GM23338 (cell line): ENCODE results near the gene COQ10A. TPM values are rescaled to one million over a fixed set of nuclear protein-coding genes. Genes with fewer than 3 reads are reported as not detected.

Source experiments
- ATAC-seq: fragments of 200-7000 bp; cut with Tn5 transposase; 3 replicates; pipeline ENCODE4 v1.9.1; 2020
- DNase-seq: peaks from one replicate; pipeline ENCODE4 v3.0.0-alpha.2; 2015; ENCODE audit warnings: low spot score
- H2AFZ ChIP-seq: fragments of 200-600 bp; sonication (generic); 2 replicates; pipeline ENCODE4 v1.8.0; 2016; ENCODE audit warnings: antibody characterized with exemption, mild to moderate bottlenecking, moderate library complexity
- H3F3A ChIP-seq: fragments of 200-600 bp; sonication (generic); replicated peaks from 2 replicates; pipeline ENCODE4 v1.8.0; 2017; ENCODE audit warnings: antibody characterized with exemption, mixed run types, low read depth
- H3K27ac ChIP-seq: fragments of 200-600 bp; sonication (generic); 2 replicates; pipeline ENCODE4 v1.6.1; 2016; ENCODE audit warnings: low read depth
- H3K27me3 ChIP-seq: fragments of 200-600 bp; sonication (generic); 2 replicates; pipeline ENCODE4 v1.8.0; 2016; ENCODE audit warnings: mild to moderate bottlenecking, mixed run types, moderate library complexity; ENCODE audit not compliant: insufficient read depth
- H3K36me3 ChIP-seq: fragments of 200-600 bp; sonication (generic); 2 replicates; pipeline ENCODE4 v1.8.0; 2016; ENCODE audit warnings: mild to moderate bottlenecking; ENCODE audit not compliant: insufficient read depth
- H3K4me1 ChIP-seq: fragments of 200-600 bp; sonication (generic); 2 replicates; pipeline ENCODE4 v1.8.0; 2016; ENCODE audit warnings: mild to moderate bottlenecking, moderate library complexity; ENCODE audit not compliant: insufficient read depth
- H3K4me2 ChIP-seq: fragments of 200-600 bp; sonication (generic); 2 replicates; pipeline ENCODE4 v1.7.1; 2017; ENCODE audit warnings: mixed run types
- H3K4me3 ChIP-seq: fragments of 200-600 bp; sonication (generic); 2 replicates; pipeline ENCODE4 v1.6.1; 2016; ENCODE audit warnings: mixed run types
- H3K79me2 ChIP-seq: fragments of 200-600 bp; sonication (generic); replicated peaks from 2 replicates; pipeline ENCODE4 v1.8.0; 2017; ENCODE audit warnings: mild to moderate bottlenecking; ENCODE audit not compliant: insufficient read depth
- H3K9me2 ChIP-seq: fragments of 200-600 bp; sonication (generic); 2 replicates; pipeline ENCODE4 v1.8.0; 2017; ENCODE audit not compliant: insufficient read depth
- H4K20me1 ChIP-seq: fragments of 200-600 bp; sonication (generic); replicated peaks from 2 replicates; pipeline ENCODE4 v1.8.0; 2017; ENCODE audit warnings: mild to moderate bottlenecking; ENCODE audit not compliant: insufficient read depth
- H3K27ac Mint-ChIP-seq: 2 replicates; pipeline ENCODE4 v1.8.0; 2020; ENCODE audit warnings: inconsistent platforms, mild to moderate bottlenecking, moderate library complexity, mixed read lengths
- H3K27me3 Mint-ChIP-seq: 3 replicates; pipeline ENCODE4 v1.8.0; 2022; ENCODE audit warnings: low read depth, mild to moderate bottlenecking, moderate library complexity, mixed read lengths, inconsistent platforms; ENCODE audit not compliant: insufficient read depth, poor library complexity
- H3K36me3 Mint-ChIP-seq: 3 replicates; pipeline ENCODE4 v1.8.0; 2021; ENCODE audit warnings: low read depth, mild to moderate bottlenecking, inconsistent platforms, moderate library complexity, mixed read lengths
- H3K4me1 Mint-ChIP-seq: 3 replicates; pipeline ENCODE4 v1.8.0; 2020; ENCODE audit warnings: mild to moderate bottlenecking, inconsistent platforms, mixed read lengths
- H3K4me3 Mint-ChIP-seq: 3 replicates; pipeline ENCODE4 v1.8.0; 2021; ENCODE audit warnings: moderate library complexity, mild to moderate bottlenecking, inconsistent platforms, mixed read lengths
- H3K9me3 Mint-ChIP-seq: 3 replicates; pipeline ENCODE4 v1.8.0; 2020; ENCODE audit warnings: moderate library complexity, mild to moderate bottlenecking, inconsistent platforms, mixed read lengths
- CREB1 ChIP-seq: fragments of 250-450 bp; sonication (Bioruptor Pico); IDR thresholded peaks from 2 replicates; pipeline ENCODE4 v1.5.0; 2020; ENCODE audit warnings: low read depth, mild to moderate bottlenecking, moderate library complexity
- CTCF ChIP-seq, 2 experiments: fragments of 200-600 bp in 1 of 2; sonication (generic) in 1 of 2; conservative IDR thresholded peaks; 2 replicates each; pipeline versions ENCODE4 v1.5.1 to v1.6.1; 2016 to 2017; ENCODE audit warnings: antibody characterized with exemption in 2 of 2, low read depth in 2 of 2, mild to moderate bottlenecking in 2 of 2, moderate library complexity in 1 of 2
- ETS1 ChIP-seq: IDR thresholded peaks from 2 replicates; pipeline ENCODE4 v1.6.1; 2016; ENCODE audit warnings: antibody characterized with exemption
- EZH2 ChIP-seq: fragments of 200-600 bp; sonication (generic); IDR thresholded peaks from one replicate; pipeline ENCODE4 v1.8.0; 2017; ENCODE audit warnings: antibody characterized with exemption, mild to moderate bottlenecking, low read depth; ENCODE audit not compliant: unreplicated experiment
- EZH2phosphoT487 ChIP-seq: fragments of 200-600 bp; sonication (generic); IDR thresholded peaks from one replicate; pipeline ENCODE4 v1.8.1; 2018; ENCODE audit warnings: antibody characterized with exemption; ENCODE audit not compliant: unreplicated experiment
- JUNB ChIP-seq: IDR thresholded peaks from one replicate; pipeline ENCODE4 v1.6.1; 2016; ENCODE audit warnings: antibody characterized with exemption; ENCODE audit not compliant: unreplicated experiment
- NANOG ChIP-seq: IDR thresholded peaks from 2 replicates; pipeline ENCODE4 v1.6.1; 2016; ENCODE audit warnings: antibody characterized with exemption, borderline replicate concordance
- POLR2AphosphoS5 ChIP-seq: IDR thresholded peaks from 2 replicates; pipeline ENCODE4 v1.6.1; 2016; ENCODE audit warnings: antibody characterized with exemption, low read depth
- REST ChIP-seq: IDR thresholded peaks from one replicate; pipeline ENCODE4 v1.6.1; 2018; ENCODE audit warnings: antibody characterized with exemption; ENCODE audit not compliant: unreplicated experiment
- STAT1 ChIP-seq: IDR thresholded peaks from one replicate; pipeline ENCODE4 v1.6.1; 2016; ENCODE audit warnings: antibody characterized with exemption; ENCODE audit not compliant: unreplicated experiment
- ZNF114 ChIP-seq: fragments of 250-450 bp; sonication (Bioruptor Pico); IDR thresholded peaks from 2 replicates; pipeline ENCODE4 v1.5.0; 2020; ENCODE audit warnings: mild to moderate bottlenecking, moderate library complexity
- ZNF331 ChIP-seq: fragments of 250-450 bp; sonication (Bioruptor Pico); IDR thresholded peaks from 2 replicates; pipeline ENCODE4 v1.5.0; 2020; ENCODE audit warnings: low read depth, mild to moderate bottlenecking, moderate library complexity
- ZNF462 ChIP-seq: fragments of 250-450 bp; sonication (Bioruptor Pico); IDR thresholded peaks from 2 replicates; pipeline ENCODE4 v1.5.0; 2020; ENCODE audit warnings: mild to moderate bottlenecking, moderate library complexity
- polyA plus RNA-seq: library from polyadenylated mRNA; unstranded; fragments of >200 nt; fragmentation: Nextera tagmentation; extraction: Ambion mirVana; gene quantifications from 2 replicates; pipeline ENCODE4 v1.2.1, GENCODE V29; 2016
- total RNA-seq: library from RNA; depleted of rRNA; stranded (reverse); fragments of >200 nt; shearing (Covaris generic); gene quantifications from 2 replicates; pipeline ENCODE4 v1.2.3, GENCODE V29; 2014

The COQ10A gene
- total and polyA plus RNA-seq, 2 experiments from 2014 or later: 12.8 to 15.2 TPM

GRCh38 chr12:56304872-56305590 is 38.3 kb downstream of the COQ10A start:
- Mint-ChIP-seq H3K27ac (no peak overlapping the region), H3K27me3 (peaks cover 1% of the 10 kb centered on the region), H3K4me1 (peaks cover 11% of the 10 kb centered on the region), H3K9me3 (no peaks in the 10 kb centered on the region; the same call in 2 of the 3 replicates), H3K4me3 (no peak overlapping the region), H3K36me3 (peaks cover 61% of the 10 kb centered on the region)
- no peak for DNase-seq
- 0 out of 2 replicates have a peak, but pooled peaks cover 6% of the 10 kb centered on the region for H4K20me1 ChIP-seq
- no peaks in the 10 kb centered on the region for H3K9me2 ChIP-seq
- H3K4me1 ChIP-seq: peaks cover 7% of the 10 kb centered on the region; the same call in 1 of the 2 replicates
- no peak overlapping the region for H3K27ac ChIP-seq
- no peak for ATAC-seq
- TF ChIP-seq STAT1 (no peak), ZNF462 (CRISPR knock-in tag) (no peak), CTCF (conservative IDR thresholded peaks at IDR 0.05; ENCODE audit: low read depth in 2 of 2) (no peak), CREB1 (no peak), EZH2 (no peak), POLR2AphosphoS5 (no peak), ZNF114 (CRISPR knock-in tag) (no peak), ETS1 (no peak), ZNF331 (CRISPR knock-in tag) (no peak), NANOG (no peak), EZH2phosphoT487 (no peak), JUNB (no peak), REST (no peak)
- H3K4me2 ChIP-seq: no peak overlapping the region
- H2AFZ ChIP-seq: no peak overlapping the region
- peaks cover 36% of the 10 kb centered on the region for H3F3A ChIP-seq
- H3K36me3 ChIP-seq: peaks cover 28% of the 10 kb centered on the region
- H3K79me2 ChIP-seq: no peaks in the 10 kb centered on the region
- no peak overlapping the region for H3K4me3 ChIP-seq
- no peaks in the 10 kb centered on the region for H3K27me3 ChIP-seq
